ENCODE measurements around the gene F7. TPM values are rescaled to one million over a fixed set of nuclear protein-coding genes. Genes with fewer than 3 reads are reported as not detected.
"Not testable (repeated sequence)": the region's sequence is repeated elsewhere in the genome, so short reads cannot be mapped to it uniquely, and the experiment has no call there.

Gene F7
- not detected for polyA plus RNA-seq (ENCODE audit: low read depth in 6 of 6)

DNA sequence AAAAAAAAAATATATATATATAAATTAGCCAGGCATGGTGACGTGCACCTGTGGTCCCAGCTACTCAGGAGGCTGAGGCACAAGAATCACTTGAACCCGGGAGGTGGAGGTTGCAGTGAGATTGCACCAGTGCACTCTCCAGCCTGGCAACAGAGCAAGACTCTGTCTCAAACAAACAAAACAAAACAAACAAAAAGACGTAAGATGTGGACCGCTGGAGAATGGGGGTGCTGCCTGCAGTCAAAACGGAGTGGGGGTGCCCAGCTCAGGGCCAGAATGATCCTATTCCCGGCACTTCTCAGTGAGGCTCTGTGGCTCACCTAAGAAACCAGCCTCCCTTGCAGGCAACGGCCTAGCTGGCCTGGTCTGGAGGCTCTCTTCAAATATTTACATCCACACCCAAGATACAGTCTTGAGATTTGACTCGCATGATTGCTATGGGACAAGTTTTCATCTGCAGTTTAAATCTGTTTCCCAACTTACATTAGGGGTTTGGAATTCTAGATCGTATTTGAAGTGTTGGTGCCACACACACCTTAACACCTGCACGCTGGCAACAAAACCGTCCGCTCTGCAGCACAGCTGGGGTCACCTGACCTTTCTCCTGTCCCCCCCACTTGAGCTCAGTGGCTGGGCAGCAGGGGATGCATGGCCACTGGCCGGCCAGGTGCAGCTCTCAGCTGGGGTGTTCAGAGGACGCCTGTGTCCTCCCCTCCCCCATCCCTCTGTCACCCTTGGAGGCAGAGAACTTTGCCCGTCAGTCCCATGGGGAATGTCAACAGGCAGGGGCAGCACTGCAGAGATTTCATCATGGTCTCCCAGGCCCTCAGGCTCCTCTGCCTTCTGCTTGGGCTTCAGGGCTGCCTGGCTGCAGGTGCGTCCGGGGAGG, at the start of gene F7:
Gene F7 (plus strand): TSS at position 760 of the 889 bp plus-strand sequence. CDS start 51 bp downstream, at position 811.
- Mint-ChIP-seq H3K9me3 (peaks cover 0 to 1% (median 0%) of the 10 kb centered on the region in 7 donors), H3K27ac (peak within 1 kb of the TSS in 1 of 6 donors; percentile 71), H3K36me3 (no peaks in the 10 kb centered on the region), H3K4me1 (no peaks in the 10 kb centered on the region), H3K27me3 (peaks cover 8 to 15% (median 10%) of the 10 kb centered on the region in 3 donors), H3K4me3 (no peak within 1 kb of the TSS)
- ATAC-seq (ENCODE audit: low read depth in 2 of 2) = no peak
- no peak for DNase-seq

GRCh38 chr13:113057084-113057483, 48.5 kb upstream of the F7 start:
- no peaks in the 10 kb centered on the region for H3K27me3 Mint-ChIP-seq
- no peak overlapping the region for H3K4me3 Mint-ChIP-seq
- DNase-seq = no peak
- H3K27ac Mint-ChIP-seq = no peak overlapping the region
- peaks cover 0 to 8% of the 10 kb centered on the region in 2 donors for H3K36me3 Mint-ChIP-seq
- ATAC-seq (ENCODE audit: low read depth in 2 of 2) = no peak
- peaks cover 0 to 4% (median 0%) of the 10 kb centered on the region in 3 donors for H3K4me1 Mint-ChIP-seq
- peaks cover 0 to 1% (median 0%) of the 10 kb centered on the region in 7 donors for H3K9me3 Mint-ChIP-seq

- not testable (repeated sequence) for H3K9me3 Mint-ChIP-seq; H3K4me3 Mint-ChIP-seq; ATAC-seq (ENCODE audit: low read depth in 2 of 2); DNase-seq; H3K27ac Mint-ChIP-seq; H3K27me3 Mint-ChIP-seq; H3K36me3 Mint-ChIP-seq; H3K4me1 Mint-ChIP-seq
Measured at GRCh38 chr13:113057559-113057958, 48.0 kb upstream of the F7 start.

DNA sequence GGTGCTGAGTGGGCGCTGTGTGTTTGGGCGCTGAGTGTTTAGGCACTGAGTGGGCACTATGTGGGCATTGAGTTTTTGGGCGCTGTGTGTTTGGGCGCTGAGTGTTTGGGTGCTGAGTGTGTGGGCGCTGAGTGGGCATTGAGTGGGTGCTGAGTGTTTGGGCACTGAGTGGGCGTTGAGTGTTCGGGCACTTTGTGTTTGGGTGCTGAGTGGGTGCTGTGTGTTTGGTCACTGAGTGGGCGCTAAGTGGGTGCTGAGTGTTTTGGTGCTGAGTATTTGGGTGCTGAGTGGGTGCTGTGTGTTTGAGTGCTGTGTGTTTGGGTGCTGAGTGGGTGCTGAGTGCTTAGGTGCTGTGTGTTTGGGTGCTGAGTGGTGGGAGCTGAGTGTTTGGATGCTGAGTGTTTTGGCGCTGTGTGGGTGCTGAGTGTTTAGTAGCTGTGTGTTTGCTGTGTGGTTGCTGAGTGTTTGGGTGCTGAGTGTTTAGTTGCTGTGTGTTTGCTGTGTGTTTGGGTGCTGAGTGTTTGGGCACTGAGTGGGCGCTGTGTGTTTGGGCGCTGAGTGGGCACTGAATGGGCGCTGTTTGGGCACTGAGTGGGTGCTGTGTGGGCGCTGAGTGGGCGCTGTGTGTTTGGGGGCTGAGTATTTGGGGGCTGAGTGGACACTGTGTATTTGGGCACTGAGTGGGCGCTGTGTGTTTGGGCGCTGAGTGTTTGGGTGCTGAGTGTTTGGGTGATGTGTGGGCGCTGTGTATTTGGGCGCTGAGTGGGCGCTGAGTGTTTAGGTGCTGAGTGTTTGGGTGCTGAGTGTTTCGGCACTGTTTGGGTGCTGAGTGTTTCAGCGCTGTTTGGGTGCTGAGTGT, 47.2 kb upstream of the F7 start:
- Mint-ChIP-seq H3K4me3 (no peak overlapping the region), H3K36me3 (no peaks in the 10 kb centered on the region), H3K9me3 (peaks cover 0 to 1% (median 0%) of the 10 kb centered on the region in 7 donors), H3K27ac (no peak overlapping the region), H3K27me3 (no peaks in the 10 kb centered on the region), H3K4me1 (no peaks in the 10 kb centered on the region)
- ATAC-seq (ENCODE audit: low read depth in 2 of 2) = no peak
- DNase-seq = no peak

DNA sequence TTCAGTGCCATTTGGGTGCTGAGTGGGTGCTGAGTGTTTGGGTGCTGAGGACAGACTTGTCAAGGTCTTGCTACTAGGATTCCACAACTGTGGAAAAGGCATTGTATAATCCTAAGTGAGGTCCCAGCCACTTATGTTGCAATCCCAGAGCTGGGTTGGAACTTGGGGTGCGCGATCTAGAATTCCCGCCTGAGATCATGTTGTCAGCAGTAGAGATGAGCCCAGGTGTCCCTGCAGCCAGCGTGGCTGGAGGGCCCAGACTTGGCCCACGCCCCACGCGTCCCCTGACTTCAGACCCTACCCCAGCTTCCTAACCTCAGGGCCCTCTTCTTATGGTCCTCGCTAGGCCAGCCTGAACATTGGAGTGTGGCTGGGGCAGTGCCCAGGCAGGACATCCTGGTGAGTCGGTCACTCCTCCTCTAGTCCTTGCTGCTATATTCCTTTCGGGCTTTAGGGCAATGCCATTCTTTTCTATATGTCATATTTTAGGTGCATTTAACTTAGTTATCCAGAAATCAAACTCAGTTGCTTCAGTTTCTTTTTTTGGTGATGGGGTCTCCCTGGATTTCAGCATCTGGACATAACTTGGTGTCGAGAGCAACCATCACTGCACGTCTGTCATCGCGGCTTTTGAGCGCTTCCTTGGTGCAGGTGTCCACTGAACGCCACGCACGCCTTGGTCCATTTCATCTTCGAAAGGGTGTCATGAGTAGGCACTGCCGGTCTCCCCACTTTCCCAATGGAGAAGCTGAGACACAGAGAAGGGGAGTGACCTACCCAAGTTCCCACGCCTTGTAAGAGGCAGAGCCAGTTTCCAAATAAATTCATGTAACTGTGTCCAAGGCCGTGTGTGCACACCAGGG, 46.4 kb upstream of the F7 start:
- ATAC-seq (ENCODE audit: low read depth in 2 of 2) (no peak), DNase-seq (no peak)
- Mint-ChIP-seq H3K4me3 (no peak overlapping the region), H3K27ac (no peak overlapping the region), H3K36me3 (peaks cover 0 to 1% of the 10 kb centered on the region in 2 donors), H3K4me1 (no peaks in the 10 kb centered on the region), H3K9me3 (peaks cover 0 to 1% (median 0%) of the 10 kb centered on the region in 7 donors), H3K27me3 (no peaks in the 10 kb centered on the region)

DNA sequence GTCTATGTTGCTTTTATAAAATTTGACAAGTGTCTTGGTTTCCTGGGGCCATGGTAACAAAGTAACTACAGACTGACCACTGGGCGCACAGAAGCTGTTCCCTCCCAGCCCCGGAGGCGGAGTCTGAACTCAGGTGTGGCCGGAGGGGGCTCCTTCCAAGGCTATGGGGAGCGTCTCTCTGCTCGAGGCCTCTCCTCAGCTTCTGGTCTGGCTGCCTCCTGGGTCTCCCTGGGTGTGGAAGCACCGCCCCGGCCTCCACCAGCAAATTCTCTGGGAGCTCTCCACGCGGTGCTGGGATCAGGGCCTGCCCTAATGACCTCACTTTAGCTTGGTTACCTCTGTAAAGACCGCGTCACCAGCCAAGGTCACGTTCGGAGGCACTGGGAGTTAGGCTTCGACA, 45.7 kb upstream of the F7 start:
- DNase-seq (no peak), ATAC-seq (ENCODE audit: low read depth in 2 of 2) (no peak)
- H3K4me1 Mint-ChIP-seq = no peaks in the 10 kb centered on the region
- H3K27ac Mint-ChIP-seq = no peak overlapping the region
- H3K27me3 Mint-ChIP-seq = no peaks in the 10 kb centered on the region
- H3K9me3 Mint-ChIP-seq = peaks cover 0 to 1% (median 0%) of the 10 kb centered on the region in 7 donors
- peaks cover 0 to 8% of the 10 kb centered on the region in 2 donors for H3K36me3 Mint-ChIP-seq
- no peak overlapping the region for H3K4me3 Mint-ChIP-seq

DNA sequence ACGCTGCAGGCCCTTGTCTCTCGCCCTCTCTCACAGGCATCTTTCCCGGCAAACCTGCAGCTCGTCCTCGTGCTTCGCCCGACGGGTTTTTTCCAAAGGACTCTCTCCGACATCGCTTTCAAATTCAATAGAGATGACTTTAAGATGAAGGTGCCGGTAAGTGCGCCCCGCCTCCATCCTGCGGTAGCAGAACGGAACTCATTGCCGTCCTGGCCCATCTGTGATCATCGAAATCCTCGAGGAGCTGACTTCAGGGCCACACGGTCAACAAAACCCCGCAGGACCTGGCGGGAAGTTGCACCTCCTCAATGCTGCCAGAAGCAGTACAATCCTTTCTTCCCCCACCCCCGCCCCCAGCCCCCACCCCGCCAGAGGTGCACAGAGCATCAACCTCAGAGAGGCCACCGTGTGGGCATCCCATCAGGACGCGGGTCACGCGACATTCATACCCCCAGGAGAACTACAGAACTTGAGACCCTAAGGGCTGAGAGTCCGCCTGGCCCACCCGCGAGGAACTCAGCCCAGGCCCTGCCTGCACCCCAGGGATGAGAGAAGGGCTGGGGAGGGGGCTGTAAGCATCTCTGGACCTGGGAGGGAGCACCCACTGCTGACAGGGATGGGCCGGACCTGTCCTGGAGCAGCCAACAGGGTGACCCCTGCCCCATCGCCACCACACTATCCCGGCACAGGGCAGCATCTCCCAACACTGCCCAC, 44.9 kb upstream of the F7 start:
- Mint-ChIP-seq H3K4me3 (no peak overlapping the region), H3K27me3 (no peaks in the 10 kb centered on the region), H3K36me3 (peaks cover 0 to 8% of the 10 kb centered on the region in 2 donors), H3K4me1 (no peaks in the 10 kb centered on the region), H3K9me3 (peaks cover 0 to 1% (median 0%) of the 10 kb centered on the region in 7 donors), H3K27ac (no peak overlapping the region)
- DNase-seq = no peak
- no peak for ATAC-seq (ENCODE audit: low read depth in 2 of 2)

GRCh38 chr13:113061271-113061625, 44.3 kb upstream of the F7 start:
- DNase-seq = no peak
- H3K27ac Mint-ChIP-seq = no peak overlapping the region
- no peaks in the 10 kb centered on the region for H3K4me1 Mint-ChIP-seq
- H3K36me3 Mint-ChIP-seq = peaks cover 0 to 8% of the 10 kb centered on the region in 2 donors
- H3K27me3 Mint-ChIP-seq = no peaks in the 10 kb centered on the region
- peaks cover 0 to 1% (median 0%) of the 10 kb centered on the region in 7 donors for H3K9me3 Mint-ChIP-seq
- no peak overlapping the region for H3K4me3 Mint-ChIP-seq
- no peak for ATAC-seq (ENCODE audit: low read depth in 2 of 2)

GRCh38 chr13:113061796-113062425, 43.7 kb upstream of the F7 start:
- no peaks in the 10 kb centered on the region for H3K27me3 Mint-ChIP-seq
- H3K4me1 Mint-ChIP-seq = no peaks in the 10 kb centered on the region
- no peak for ATAC-seq (ENCODE audit: low read depth in 2 of 2)
- no peak overlapping the region for H3K27ac Mint-ChIP-seq
- H3K4me3 Mint-ChIP-seq = no peak overlapping the region
- H3K36me3 Mint-ChIP-seq = peaks cover 0 to 8% of the 10 kb centered on the region in 2 donors
- no peak for DNase-seq
- H3K9me3 Mint-ChIP-seq = peaks cover 0 to 1% (median 0%) of the 10 kb centered on the region in 7 donors

DNA sequence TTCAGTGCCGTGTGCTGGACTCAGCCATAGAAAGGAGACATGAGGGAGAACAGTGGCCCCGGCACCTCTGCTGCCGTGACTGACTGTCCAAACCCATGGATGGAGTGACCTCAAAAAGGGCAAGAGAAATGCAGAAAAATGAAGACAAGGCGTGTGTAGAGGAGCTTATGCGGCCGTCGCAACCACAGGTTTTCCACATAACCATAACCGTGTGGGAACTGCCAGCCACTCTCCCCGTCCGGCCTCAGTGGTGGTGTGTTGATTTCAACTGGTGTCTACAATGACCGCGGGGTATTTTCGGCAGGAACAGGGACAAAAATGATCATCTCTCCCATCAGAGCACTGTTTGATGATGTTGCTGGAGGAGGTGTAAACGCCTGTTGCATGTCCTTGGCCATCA, 42.9 kb upstream of the F7 start:
- H3K9me3 Mint-ChIP-seq = peaks cover 0 to 1% (median 0%) of the 10 kb centered on the region in 7 donors
- no peak for DNase-seq
- no peaks in the 10 kb centered on the region for H3K27me3 Mint-ChIP-seq
- no peak for ATAC-seq (ENCODE audit: low read depth in 2 of 2)
- H3K4me1 Mint-ChIP-seq = no peaks in the 10 kb centered on the region
- H3K36me3 Mint-ChIP-seq = peaks cover 0 to 8% of the 10 kb centered on the region in 2 donors
- no peak overlapping the region for H3K27ac Mint-ChIP-seq
- no peak overlapping the region for H3K4me3 Mint-ChIP-seq

GRCh38 chr13:113063091-113063491, 42.5 kb upstream of the F7 start:
- no peak overlapping the region for H3K27ac Mint-ChIP-seq
- DNase-seq = no peak
- no peak for ATAC-seq (ENCODE audit: low read depth in 2 of 2)
- no peaks in the 10 kb centered on the region for H3K4me1 Mint-ChIP-seq
- no peaks in the 10 kb centered on the region for H3K27me3 Mint-ChIP-seq
- H3K4me3 Mint-ChIP-seq = no peak overlapping the region
- H3K9me3 Mint-ChIP-seq = peaks cover 0 to 1% (median 0%) of the 10 kb centered on the region in 7 donors
- peaks cover 0 to 8% of the 10 kb centered on the region in 2 donors for H3K36me3 Mint-ChIP-seq

DNA sequence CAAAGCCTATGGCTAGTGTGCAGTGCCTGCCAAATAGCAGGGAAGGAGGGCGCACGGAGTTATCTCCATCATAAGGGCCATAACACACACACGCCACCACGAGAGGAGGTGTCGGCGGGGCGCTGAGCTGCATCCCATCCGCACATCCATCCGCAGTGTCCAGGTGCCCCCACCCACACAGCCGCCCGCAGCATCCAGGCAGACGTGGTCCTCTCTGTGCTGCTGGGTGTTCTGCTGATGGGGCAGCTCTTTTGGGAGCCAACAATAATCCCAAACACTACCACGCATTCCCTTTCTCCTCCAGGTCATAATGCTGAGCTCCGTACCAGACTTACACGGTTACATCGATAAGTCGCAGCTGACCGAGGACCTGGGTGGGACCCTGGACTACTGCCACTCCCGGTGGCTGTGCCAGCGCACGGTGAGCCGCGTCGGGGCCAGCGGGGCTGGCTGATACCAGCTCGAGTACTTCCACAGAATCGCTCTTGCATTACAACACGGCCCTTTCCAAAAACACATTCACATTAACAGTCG, 41.5 kb upstream of the F7 start:
- peaks cover 0 to 1% (median 0%) of the 10 kb centered on the region in 7 donors for H3K9me3 Mint-ChIP-seq
- H3K27me3 Mint-ChIP-seq = no peaks in the 10 kb centered on the region
- no peak for DNase-seq
- H3K36me3 Mint-ChIP-seq = peaks cover 0 to 8% of the 10 kb centered on the region in 2 donors
- H3K4me3 Mint-ChIP-seq = no peak overlapping the region
- no peak for ATAC-seq (ENCODE audit: low read depth in 2 of 2)
- no peaks in the 10 kb centered on the region for H3K4me1 Mint-ChIP-seq
- no peak overlapping the region for H3K27ac Mint-ChIP-seq
